HEK293T (cell line): ENCODE results near the gene GRAP2.

ENCODE experiments used
- ELF4 ChIP-seq: fragments of 450-650 bp; IDR thresholded peaks from 2 replicates; pipeline ENCODE4 v1.6.1; 2017; ENCODE audit warnings: antibody characterized with exemption
- FOXM1 ChIP-seq: fragments of 450-650 bp; IDR thresholded peaks from 2 replicates; pipeline ENCODE4 v1.6.1; 2017; ENCODE audit warnings: mild to moderate bottlenecking, borderline replicate concordance
- LEF1 ChIP-seq: fragments of 450-650 bp; IDR thresholded peaks from 2 replicates; pipeline ENCODE4 v1.6.1; 2017; ENCODE audit warnings: mild to moderate bottlenecking, borderline replicate concordance
- TARDBP ChIP-seq: fragments of 450-650 bp; IDR thresholded peaks from 2 replicates; pipeline ENCODE4 v1.6.1; 2016

DNA sequence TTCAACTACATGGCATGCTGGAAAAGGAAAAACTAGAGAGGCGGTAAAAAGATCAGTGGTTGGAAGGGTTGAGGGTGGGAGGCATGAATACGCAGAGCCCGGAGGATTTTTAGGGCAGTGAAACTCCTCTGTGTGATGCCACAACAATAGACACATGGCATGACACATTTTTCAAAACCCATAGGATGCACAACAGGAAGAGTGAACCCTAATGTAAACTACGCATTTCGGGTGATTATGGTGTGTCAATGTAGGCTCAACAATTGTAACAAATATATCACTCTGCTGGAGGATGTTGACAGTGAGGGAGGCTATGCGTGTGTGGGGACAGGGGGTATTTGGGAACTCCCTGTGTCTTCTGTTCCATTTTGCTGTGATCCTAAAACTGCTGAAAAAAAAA is 78.2 kb downstream of the GRAP2 start:
- TF ChIP-seq FOXM1 (no peak), LEF1 (no peak), TARDBP (no peak), ELF4 (no peak)
